ENCODE measurements around the gene ZNF682.
A peak's percentile ranks its signal among the peaks of the same experiment; 100 is the strongest.
"Not testable (repeated sequence)": the region's sequence is repeated elsewhere in the genome, so short reads cannot be mapped to it uniquely, and the experiment has no call there.

Gene ZNF682

GRCh38 chr19:20039203-20039723, at the start of gene ZNF682:
ZNF682 (minus strand) TSS chr19:20039505; CDS start chr19:20039345, 160 bp downstream.
- DNase-seq (ENCODE audit: extremely low read depth, low read depth) = peak; percentile 65
- peak within 1 kb of the TSS; percentile 52 for H3K4me3 ChIP-seq (replicated peaks; ENCODE audit: low read depth, low read length)

GRCh38 chr19:20082876-20083275, 43.6 kb upstream of the ZNF682 start:
- not testable (repeated sequence) for H3K4me3 ChIP-seq (replicated peaks; ENCODE audit: low read depth, low read length)

More at GRCh38 chr19:20039203-20039723, at the start of gene ZNF682:
- no peak for TF ChIP-seq CTCF (IDR thresholded peaks at IDR 0.05; ENCODE audit: low read depth, low read length, missing control alignments)

GRCh38 chr19:20082232-20082833, 43.0 kb upstream of the ZNF682 start:
- H3K4me3 ChIP-seq (replicated peaks; ENCODE audit: low read depth, low read length); DNase-seq (ENCODE audit: extremely low read depth, low read depth): not testable (repeated sequence)

More at GRCh38 chr19:20082876-20083275, 43.6 kb upstream of the ZNF682 start:
- not testable (repeated sequence) for DNase-seq (ENCODE audit: extremely low read depth, low read depth)

DNA sequence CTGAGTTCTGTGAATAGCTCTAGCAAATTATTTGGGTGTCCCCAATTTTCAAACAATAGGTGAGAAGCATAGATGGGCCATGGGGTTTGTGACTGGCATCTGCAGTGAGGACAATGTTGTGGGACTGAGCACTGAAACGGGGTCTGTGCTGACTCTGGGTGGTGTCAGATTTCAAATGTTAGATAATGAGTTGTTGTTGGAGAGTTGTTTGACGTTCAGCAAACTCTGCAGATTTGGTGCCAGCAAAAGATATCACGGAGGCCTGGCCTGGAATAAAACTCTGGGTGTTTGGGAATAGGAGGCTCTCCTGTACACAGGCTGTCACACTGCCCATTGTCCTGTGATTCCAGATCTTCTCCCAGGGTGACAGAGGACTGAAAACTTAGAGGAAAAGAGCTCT, 41.4 kb upstream of the ZNF682 start:
- H3K4me3 ChIP-seq (replicated peaks; ENCODE audit: low read depth, low read length) = no peak overlapping the region
- DNase-seq (ENCODE audit: extremely low read depth, low read depth) = no peak
- no peak for TF ChIP-seq CTCF (IDR thresholded peaks at IDR 0.05; ENCODE audit: low read depth, low read length, missing control alignments)

GRCh38 chr19:20079476-20079875, 40.2 kb upstream of the ZNF682 start:
- DNase-seq (ENCODE audit: extremely low read depth, low read depth) = no peak
- TF ChIP-seq CTCF (IDR thresholded peaks at IDR 0.05; ENCODE audit: low read depth, low read length, missing control alignments) = no peak
- H3K4me3 ChIP-seq (replicated peaks; ENCODE audit: low read depth, low read length) = no peak overlapping the region

GRCh38 chr19:20078581-20079031, 39.3 kb upstream of the ZNF682 start:
- TF ChIP-seq CTCF (IDR thresholded peaks at IDR 0.05; ENCODE audit: low read depth, low read length, missing control alignments) = no peak
- DNase-seq (ENCODE audit: extremely low read depth, low read depth) = no peak
- H3K4me3 ChIP-seq (replicated peaks; ENCODE audit: low read depth, low read length) = peak overlapping the region; percentile 37

DNA sequence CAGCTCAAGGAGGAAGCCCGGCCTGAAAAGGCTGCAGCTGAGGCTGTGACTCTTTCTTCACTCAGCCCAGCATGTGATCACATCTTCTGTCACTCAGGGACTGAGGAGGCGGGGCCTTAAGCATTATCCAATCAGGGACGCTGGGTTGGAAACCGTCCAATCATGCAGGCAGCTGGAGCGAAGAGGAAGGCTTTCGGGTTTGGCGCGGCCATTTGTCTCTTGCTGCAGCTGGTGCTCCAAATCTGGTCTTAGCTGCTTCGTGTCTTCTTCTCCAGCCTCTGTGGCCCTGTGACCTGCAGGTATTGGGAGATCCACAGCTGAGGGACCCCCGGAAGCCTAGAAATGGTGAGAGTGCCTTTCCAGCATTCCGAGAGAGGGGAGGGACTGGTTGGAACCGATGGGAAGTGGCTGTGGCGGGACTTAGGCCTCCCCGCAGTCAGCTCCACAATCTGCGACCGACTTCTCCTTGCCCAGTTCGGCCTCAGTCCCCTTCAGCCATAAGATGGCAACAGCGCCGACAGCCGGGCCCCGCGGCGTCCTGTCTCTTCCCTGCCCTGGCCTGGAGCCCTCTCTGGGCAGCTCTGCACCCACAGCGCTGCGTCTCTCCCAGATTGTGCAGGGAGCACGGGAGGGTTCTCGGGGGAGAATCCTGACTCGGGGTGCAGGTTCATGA, 38.6 kb upstream of the ZNF682 start, which contains the start of gene ZNF90:
TSS of gene ZNF90 (plus strand) at position 210 of the 673 bp plus-strand sequence. CDS start at position 343, 133 bp downstream.
- TF ChIP-seq CTCF (IDR thresholded peaks at IDR 0.05; ENCODE audit: low read depth, low read length, missing control alignments) = no peak
- H3K4me3 ChIP-seq (replicated peaks; ENCODE audit: low read depth, low read length) = peak within 1 kb of the TSS; percentile 37
- DNase-seq (ENCODE audit: extremely low read depth, low read depth) = peak; percentile 39
